SK-MEL-5 (cell line): Measurements from ENCODE around the gene IMP3. TPM values are rescaled to one million over a fixed set of nuclear protein-coding genes. Genes with fewer than 3 reads are reported as not detected.

Source experiments
- DNase-seq: peaks from one replicate; pipeline ENCODE4 v3.0.0-alpha.2; 2016; ENCODE audit warnings: low read depth, low spot score
- in situ Hi-C: cut with HindIII; loops from 2 replicates; pipeline ENCODE4 v1.10.0; 2016; ENCODE audit warnings: low sequenced_read_pairs, high pct_unique_total_duplicates, low pct_unique_long_range_greater_than_20kb
- total RNA-seq: library from RNA; depleted of rRNA; stranded (reverse); fragments of >200 nt; shearing (Covaris generic); gene quantifications from 2 replicates; pipeline ENCODE4 v1.2.3, GENCODE V29; 2014; rRNA removed

IMP3 gene
- total RNA-seq, 1 experiment from 2014 or later, result 102 TPM

DNA sequence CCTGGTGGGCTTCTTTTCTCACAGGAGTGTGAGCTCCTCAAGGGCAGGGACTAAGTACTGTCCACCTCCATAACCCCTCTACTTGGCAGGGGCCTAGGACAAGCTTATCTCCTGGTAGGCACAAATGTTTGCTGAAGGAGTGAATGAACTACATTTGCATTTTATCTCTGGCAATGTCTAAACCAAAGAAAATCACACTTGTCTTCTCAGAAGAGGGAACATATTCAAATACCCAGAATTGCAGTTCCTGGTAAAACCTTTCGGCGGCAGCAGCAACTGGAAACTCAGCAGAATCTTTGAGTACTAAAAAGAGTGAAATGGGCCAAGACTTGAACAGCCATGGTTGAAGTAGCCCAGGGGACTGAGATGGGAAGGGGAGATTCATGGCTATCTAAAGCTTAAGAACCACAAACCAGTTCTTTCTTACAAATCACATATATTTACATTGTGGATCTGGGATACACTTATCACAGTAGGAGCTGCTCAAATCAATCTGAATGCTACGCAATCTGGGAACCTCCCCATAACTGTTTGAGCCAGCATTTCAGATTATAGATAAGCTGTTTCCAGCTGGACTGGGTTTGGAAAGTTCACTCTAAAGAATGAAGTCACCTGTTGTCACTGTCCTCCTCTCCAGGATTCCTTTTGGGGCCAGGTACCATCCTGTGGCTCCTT is 42.2 kb downstream of the IMP3 start:
- in situ Hi-C loops, result no loop called here
- DNase-seq, result peak; percentile 52

- DNase-seq, result no peak
- in situ Hi-C loops, result no loop called here
Measured at GRCh38 chr15:75596703-75597345, 43.2 kb downstream of the IMP3 start.

DNA sequence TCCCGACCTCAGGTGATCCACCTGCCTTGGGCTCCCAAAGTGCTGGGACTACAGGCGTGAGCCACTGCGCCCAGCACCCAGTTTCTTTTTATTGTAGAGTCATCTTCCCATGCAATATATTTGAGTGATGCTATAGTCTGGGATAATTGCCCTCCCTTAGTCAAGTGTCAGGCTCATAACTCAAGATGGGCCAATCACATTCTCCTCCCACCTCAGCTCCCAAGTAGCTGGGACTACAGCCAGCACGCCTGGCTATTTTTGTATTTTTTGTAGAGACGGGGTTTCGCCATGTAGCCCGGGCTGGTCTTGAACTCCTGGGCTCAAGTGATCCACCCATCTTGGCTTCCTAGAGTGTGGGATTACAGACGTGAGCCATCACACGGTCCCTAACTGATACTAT is 45.7 kb downstream of the IMP3 start:
- DNase-seq, result no peak
- in situ Hi-C loops, result no loop called here

DNA sequence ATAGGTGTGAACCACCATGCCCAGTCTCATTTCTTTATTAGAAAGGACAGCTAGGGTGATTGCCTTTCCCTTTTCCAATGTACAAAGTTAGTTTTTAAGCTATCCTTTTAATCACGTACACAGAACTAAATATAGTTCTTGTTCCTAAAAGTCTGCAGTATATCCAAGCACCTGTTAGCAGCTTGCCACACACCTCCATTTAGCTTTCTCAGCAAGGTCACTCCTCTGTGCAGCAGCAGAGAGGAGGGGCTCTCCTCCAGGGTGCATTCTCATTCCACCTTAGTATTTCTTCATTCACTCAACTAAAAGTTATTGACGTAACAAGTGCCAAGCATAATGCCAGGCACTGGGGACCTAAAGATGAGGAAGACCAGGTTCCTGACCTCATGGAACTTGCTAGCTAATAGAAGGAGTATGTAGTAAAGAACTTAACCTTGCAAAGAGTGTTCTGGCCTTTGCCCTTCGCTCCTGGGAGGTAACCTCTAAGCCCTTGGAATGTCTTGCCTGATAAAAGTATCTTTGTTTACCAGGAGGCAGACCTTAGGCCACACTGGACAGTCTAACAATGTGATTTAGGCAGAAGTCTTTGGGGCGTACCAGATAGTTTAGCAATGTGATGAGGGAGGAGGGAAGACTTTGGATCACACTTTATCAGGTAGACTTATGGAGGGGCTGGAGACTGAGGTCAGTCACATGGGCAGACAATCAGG is 48.2 kb downstream of the IMP3 start:
- in situ Hi-C loops, result no loop called here
- no peak for DNase-seq

GRCh38 chr15:75590239-75590638 is 49.8 kb downstream of the IMP3 start:
- in situ Hi-C loops, result no loop called here
- no peak for DNase-seq

Other genes with a start within 250 kb of the IMP3 start
- 18.9 and 20.6 TPM in 2 replicates for gene SIN3A, start 188.5 kb downstream of the IMP3 start, total RNA-seq
- gene PTPN9, start 60.9 kb downstream of the IMP3 start, total RNA-seq, result 20.0 and 21.0 TPM in 2 replicates
- gene SNUPN, start 14.5 kb downstream of the IMP3 start, total RNA-seq, result 35.4 and 39.2 TPM in 2 replicates
- 10.5 TPM in 2 replicates for gene SNX33, start 7.7 kb upstream of the IMP3 start, total RNA-seq
- gene CSPG4, start 72.6 kb upstream of the IMP3 start, total RNA-seq, result 11.8 and 13.7 TPM in 2 replicates
- 26.0 and 30.2 TPM in 2 replicates for gene UBE2Q2, start 203.2 kb upstream of the IMP3 start, total RNA-seq